ENCODE results near the gene PLCL2. TPM values are rescaled to one million over a fixed set of nuclear protein-coding genes. Genes with fewer than 3 reads are reported as not detected.
A peak's percentile ranks its signal among the peaks of the same experiment; 100 is the strongest.

PLCL2 gene
- total RNA-seq, 1 donor from 2014 or later, result 26.1 TPM

- DNase-seq (ENCODE audit: low spot score), result no peak
Measured at GRCh38 chr3:16865335-16865734, 19.4 kb upstream of the PLCL2 start.

GRCh38 chr3:16866571-16866970, 18.2 kb upstream of the PLCL2 start:
- no peak for DNase-seq (ENCODE audit: low spot score)

- no peak for DNase-seq (ENCODE audit: low spot score)
Measured at GRCh38 chr3:16868513-16868912, 16.2 kb upstream of the PLCL2 start.

- DNase-seq (ENCODE audit: low spot score), result no peak
Measured at GRCh38 chr3:16869261-16870005, 15.3 kb upstream of the PLCL2 start.

GRCh38 chr3:16871915-16872842, 12.6 kb upstream of the PLCL2 start:
- no peak for DNase-seq (ENCODE audit: low spot score)

GRCh38 chr3:16873872-16874271, 10.9 kb upstream of the PLCL2 start:
- no peak for DNase-seq (ENCODE audit: low spot score)

GRCh38 chr3:16875876-16876550, 8.7 kb upstream of the PLCL2 start:
- no peak for DNase-seq (ENCODE audit: low spot score)

- no peak for DNase-seq (ENCODE audit: low spot score)
Measured at GRCh38 chr3:16877505-16877904, 7.2 kb upstream of the PLCL2 start.

- no peak for DNase-seq (ENCODE audit: low spot score)
Measured at GRCh38 chr3:16877911-16878310, 6.8 kb upstream of the PLCL2 start.

- no peak for DNase-seq (ENCODE audit: low spot score)
Measured at GRCh38 chr3:16881896-16882630, 2.7 kb upstream of the PLCL2 start.

GRCh38 chr3:16883057-16883722, 1.6 kb upstream of the PLCL2 start:
- no peak for DNase-seq (ENCODE audit: low spot score)

- no peak for DNase-seq (ENCODE audit: low spot score)
Measured at GRCh38 chr3:16883723-16884083, 1.1 kb upstream of the PLCL2 start.

- DNase-seq (ENCODE audit: low spot score), result peak; percentile 51
Measured at GRCh38 chr3:16884084-16884747, 539 bp upstream of the PLCL2 start.

- DNase-seq (ENCODE audit: low spot score), result no peak
Measured at GRCh38 chr3:16885593-16886302, 993 bp downstream of the PLCL2 start.

- no peak for DNase-seq (ENCODE audit: low spot score)
Measured at GRCh38 chr3:16886303-16886683, 1.5 kb downstream of the PLCL2 start.

GRCh38 chr3:16887130-16887529, 2.4 kb downstream of the PLCL2 start:
- DNase-seq (ENCODE audit: low spot score), result no peak

GRCh38 chr3:16888356-16888755, 3.6 kb downstream of the PLCL2 start:
- DNase-seq (ENCODE audit: low spot score), result no peak

- DNase-seq (ENCODE audit: low spot score), result no peak
Measured at GRCh38 chr3:16888785-16889607, 4.2 kb downstream of the PLCL2 start.

Measured in mucosa of gallbladder (tissue), 1 donor.